ENCODE measurements around the gene DNER.

- TF ChIP-seq, protein P1, sequence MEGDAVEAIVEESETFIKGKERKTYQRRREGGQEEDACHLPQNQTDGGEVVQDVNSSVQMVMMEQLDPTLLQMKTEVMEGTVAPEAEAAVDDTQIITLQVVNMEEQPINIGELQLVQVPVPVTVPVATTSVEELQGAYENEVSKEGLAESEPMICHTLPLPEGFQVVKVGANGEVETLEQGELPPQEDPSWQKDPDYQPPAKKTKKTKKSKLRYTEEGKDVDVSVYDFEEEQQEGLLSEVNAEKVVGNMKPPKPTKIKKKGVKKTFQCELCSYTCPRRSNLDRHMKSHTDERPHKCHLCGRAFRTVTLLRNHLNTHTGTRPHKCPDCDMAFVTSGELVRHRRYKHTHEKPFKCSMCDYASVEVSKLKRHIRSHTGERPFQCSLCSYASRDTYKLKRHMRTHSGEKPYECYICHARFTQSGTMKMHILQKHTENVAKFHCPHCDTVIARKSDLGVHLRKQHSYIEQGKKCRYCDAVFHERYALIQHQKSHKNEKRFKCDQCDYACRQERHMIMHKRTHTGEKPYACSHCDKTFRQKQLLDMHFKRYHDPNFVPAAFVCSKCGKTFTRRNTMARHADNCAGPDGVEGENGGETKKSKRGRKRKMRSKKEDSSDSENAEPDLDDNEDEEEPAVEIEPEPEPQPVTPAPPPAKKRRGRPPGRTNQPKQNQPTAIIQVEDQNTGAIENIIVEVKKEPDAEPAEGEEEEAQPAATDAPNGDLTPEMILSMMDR (IDR thresholded peaks at IDR 0.05; ENCODE audit: extremely low read depth in 1 of 2, insufficient read depth in 1 of 2, low read depth in 1 of 2, low read length in 2 of 2), result no peak
- TF ChIP-seq JUN (IDR thresholded peaks at IDR 0.05; ENCODE audit: borderline replicate concordance, insufficient read depth, insufficient read length, low read depth) (no peak), POLR2A (IDR thresholded peaks at IDR 0.05; ENCODE audit: low read depth, low read length) (no peak), POLR2AphosphoS5 (IDR thresholded peaks at IDR 0.05; ENCODE audit: insufficient read depth, low read depth, low read length) (no peak)
Measured at GRCh38 chr2:229654437-229654836, 59.9 kb downstream of the DNER start.
